ENCODE measurements around the gene TMIGD1.

GRCh38 chr17:30326809-30327208 lies 7.0 kb downstream of the TMIGD1 start:
- no peak for TF ChIP-seq CTCF (IDR thresholded peaks at IDR 0.05)
- no peak for TF ChIP-seq POLR2A (IDR thresholded peaks at IDR 0.05)

Measured in lower leg skin (tissue), 3 donors.